Tibial nerve (tissue), 4 donors: ENCODE measurements around the gene UTS2B.

Experiments
- CTCF ChIP-seq, 5 experiments: fragments of 200-600 bp in 3 of 5; fragments of 450-650 bp in 2 of 5; sonication (generic) in 3 of 5; IDR thresholded peaks; one replicate each; pipeline ENCODE4 v1.5.1; 2016 to 2019; ENCODE audit warnings: antibody characterized with exemption in 5 of 5, mild to moderate bottlenecking in 3 of 5, moderate library complexity in 2 of 5
- EP300 ChIP-seq, 2 donors: sonication (generic); formaldehyde crosslinking; IDR thresholded peaks; one replicate each; pipeline ENCODE4 v1.6.1; 2017; ENCODE audit warnings: antibody characterized with exemption in 2 of 2, mild to moderate bottlenecking in 1 of 2
- POLR2A ChIP-seq, 2 donors: fragments of 450-650 bp; IDR thresholded peaks; one replicate each; pipeline ENCODE4 v1.6.1; 2017; ENCODE audit warnings: antibody characterized with exemption in 2 of 2, mild to moderate bottlenecking in 2 of 2, moderate library complexity in 2 of 2

GRCh38 chr3:191244242-191244867 is 86.0 kb downstream of the UTS2B start:
- TF ChIP-seq CTCF (IDR thresholded peaks at IDR 0.05), result peak in 3 of 5 experiments; percentile 14 to 46 (median 41)
- no peak for TF ChIP-seq EP300 (IDR thresholded peaks at IDR 0.05)
- no peak for TF ChIP-seq POLR2A (IDR thresholded peaks at IDR 0.05)
